Fibroblast of lung (primary cell): Measurements from ENCODE around the gene PRPF39. TPM values are rescaled to one million over a fixed set of nuclear protein-coding genes. Genes with fewer than 3 reads are reported as not detected.
A peak's percentile ranks its signal among the peaks of the same experiment; 100 is the strongest.

ENCODE experiments used
- DNase-seq, 2 donors: peaks; one replicate each; pipeline versions ENCODE4 v3.0.0 to v3.0.0-alpha.2; 2010; ENCODE audit warnings: low read depth in 2 of 2
- H2AFZ ChIP-seq: 2 replicates; pipeline ENCODE4 v1.5.1; 2012; ENCODE audit warnings: low read length, control low read depth, inconsistent platforms
- H3K27ac ChIP-seq: 2 replicates; pipeline ENCODE4 v1.5.1; 2011; ENCODE audit warnings: low read length, control low read depth; ENCODE audit not compliant: insufficient read depth
- H3K27me3 ChIP-seq: 2 replicates; pipeline ENCODE4 v1.5.1; 2011; ENCODE audit warnings: mild to moderate bottlenecking, low read length; ENCODE audit not compliant: control insufficient read depth, insufficient read depth
- H3K36me3 ChIP-seq: 2 replicates; pipeline ENCODE4 v1.5.1; 2011; ENCODE audit warnings: low read length; ENCODE audit not compliant: control insufficient read depth, insufficient read depth
- H3K4me1 ChIP-seq: 2 replicates; pipeline ENCODE4 v1.5.1; 2011; ENCODE audit warnings: low read length; ENCODE audit not compliant: control insufficient read depth, insufficient read depth; ENCODE audit errors: extremely low read depth
- H3K4me2 ChIP-seq: 2 replicates; pipeline ENCODE4 v1.5.1; 2011; ENCODE audit warnings: low read length, control low read depth; ENCODE audit not compliant: insufficient read depth; ENCODE audit errors: extremely low read depth
- H3K4me3 ChIP-seq, 4 experiments: fragments of 200-600 bp in 1 of 4; sonication (generic) in 1 of 4; replicated peaks in 1 of 4; 2 replicates each; pipeline ENCODE4 v1.5.1; 2011 to 2016; ENCODE audit warnings: low read length in 4 of 4, low read depth in 3 of 4, mild to moderate bottlenecking in 3 of 4, control low read depth in 2 of 4, inconsistent platforms in 1 of 4, mixed read lengths in 1 of 4; ENCODE audit not compliant: insufficient read depth in 1 of 4; ENCODE audit errors: control extremely low read depth in 1 of 4
- H3K79me2 ChIP-seq: 2 replicates; pipeline ENCODE4 v1.5.1; 2012; ENCODE audit warnings: mild to moderate bottlenecking, low read length, inconsistent platforms; ENCODE audit not compliant: control insufficient read depth, insufficient read depth
- H3K9ac ChIP-seq: 2 replicates; pipeline ENCODE4 v1.5.1; 2011; ENCODE audit warnings: mild to moderate bottlenecking, low read length, control low read depth; ENCODE audit not compliant: insufficient read depth
- H3K9me3 ChIP-seq: 2 replicates; pipeline ENCODE4 v1.5.1; 2012; ENCODE audit warnings: low read depth, low read length; ENCODE audit not compliant: control insufficient read depth, insufficient read depth
- H4K20me1 ChIP-seq: 2 replicates; pipeline ENCODE4 v1.5.1; 2011; ENCODE audit warnings: low read length; ENCODE audit not compliant: control insufficient read depth, insufficient read depth; ENCODE audit errors: extremely low read depth
- CTCF ChIP-seq, 2 donors: IDR thresholded peaks in 1 of 2; conservative IDR thresholded peaks in 1 of 2; 1 replicate in 1 of 2; 2 replicates in 1 of 2; pipeline ENCODE4 v1.5.1; 2011 to 2012; ENCODE audit warnings: low read length in 2 of 2, control low read depth in 1 of 2, inconsistent platforms in 1 of 2, low read depth in 1 of 2, mild to moderate bottlenecking in 1 of 2
- EZH2 ChIP-seq: IDR thresholded peaks from 2 replicates; pipeline ENCODE4 v1.5.1; 2012; ENCODE audit warnings: low read length, control low read depth, mild to moderate bottlenecking; ENCODE audit errors: missing control alignments
- polyA plus RNA-seq, 2 donors: library from polyadenylated mRNA; depleted of rRNA in 1 of 2; stranded (reverse) in 1 of 2; unstranded in 1 of 2; fragments of >200 nt; gene quantifications; 2 replicates each; pipeline ENCODE4 v1.2.1, GENCODE V29; 2011 to 2012; ENCODE audit warnings: missing spikeins in 1 of 2
- total RNA-seq: library from RNA; depleted of rRNA; stranded (reverse); fragments of >200 nt; gene quantifications from 2 replicates; pipeline ENCODE4 v1.2.1, GENCODE V29; 2014

The PRPF39 gene
- total and polyA plus RNA-seq, 2 donors (not counting 1 experiment from before 2014, with no cell fraction given), result 28.4 to 28.5 TPM

- no peaks in the 10 kb centered on the region for H3K79me2 ChIP-seq
- no peak overlapping the region for H2AFZ ChIP-seq
- no peaks in the 10 kb centered on the region for H3K4me1 ChIP-seq
- no peak overlapping the region for H3K27ac ChIP-seq
- no peak overlapping the region for H3K4me2 ChIP-seq
- H3K27me3 ChIP-seq, result no peaks in the 10 kb centered on the region
- H4K20me1 ChIP-seq, result no peaks in the 10 kb centered on the region
- TF ChIP-seq EZH2 (no peak), CTCF (conservative IDR thresholded peaks at IDR 0.05 in 1 of 2, IDR thresholded peaks at IDR 0.05 in 1 of 2; ENCODE audit: low read depth in 1 of 2, low read length in 2 of 2) (no peak)
- H3K9me3 ChIP-seq, result no peaks in the 10 kb centered on the region
- no peak overlapping the region for H3K9ac ChIP-seq
- no peak overlapping the region for H3K4me3 ChIP-seq
- DNase-seq, result no peak
- no peaks in the 10 kb centered on the region for H3K36me3 ChIP-seq
Measured at GRCh38 chr14:45066667-45067066, 17.2 kb upstream of the PRPF39 start.

GRCh38 chr14:45068396-45068795 is 15.5 kb upstream of the PRPF39 start:
- TF ChIP-seq EZH2 (no peak), CTCF (conservative IDR thresholded peaks at IDR 0.05 in 1 of 2, IDR thresholded peaks at IDR 0.05 in 1 of 2; ENCODE audit: low read depth in 1 of 2, low read length in 2 of 2) (no peak)
- Histone ChIP-seq H2AFZ (no peak overlapping the region), H3K4me2 (no peak overlapping the region), H3K9ac (no peak overlapping the region), H3K36me3 (no peaks in the 10 kb centered on the region), H3K79me2 (no peaks in the 10 kb centered on the region), H3K4me1 (no peaks in the 10 kb centered on the region), H3K9me3 (no peaks in the 10 kb centered on the region), H3K27me3 (no peaks in the 10 kb centered on the region), H3K27ac (no peak overlapping the region), H4K20me1 (no peaks in the 10 kb centered on the region), H3K4me3 (no peak overlapping the region)
- peak in 1 of 2 donors; percentile 30 for DNase-seq

GRCh38 chr14:45070215-45070614 is 13.7 kb upstream of the PRPF39 start:
- Histone ChIP-seq H3K4me2 (no peak overlapping the region), H2AFZ (no peak overlapping the region), H3K36me3 (no peaks in the 10 kb centered on the region), H3K9ac (no peak overlapping the region), H3K4me3 (no peak overlapping the region), H3K9me3 (no peaks in the 10 kb centered on the region), H3K27ac (no peak overlapping the region), H3K79me2 (no peaks in the 10 kb centered on the region), H3K27me3 (no peaks in the 10 kb centered on the region), H3K4me1 (no peaks in the 10 kb centered on the region), H4K20me1 (no peaks in the 10 kb centered on the region)
- TF ChIP-seq CTCF (conservative IDR thresholded peaks at IDR 0.05 in 1 of 2, IDR thresholded peaks at IDR 0.05 in 1 of 2; ENCODE audit: low read depth in 1 of 2, low read length in 2 of 2) (no peak), EZH2 (no peak)
- DNase-seq, result peak in 1 of 2 donors; percentile 13
